Duodenal mucosa (tissue), 2 donors: ENCODE data around the gene HOXB13.

Experiments
- H3K27ac ChIP-seq: one replicate; pipeline ENCODE4 v1.7.0; 2013; ENCODE audit warnings: low read depth, low read length
- H3K27me3 ChIP-seq, 2 donors: one replicate each; pipeline ENCODE4 v1.7.0; 2013; ENCODE audit warnings: low read length in 2 of 2, control low read depth in 1 of 2; ENCODE audit not compliant: insufficient read depth in 2 of 2, control insufficient read depth in 1 of 2
- H3K36me3 ChIP-seq, 2 donors: one replicate each; pipeline ENCODE4 v1.7.0; 2013; ENCODE audit warnings: low read length in 2 of 2, control low read depth in 1 of 2; ENCODE audit not compliant: insufficient read depth in 2 of 2, control insufficient read depth in 1 of 2
- H3K4me1 ChIP-seq, 2 donors: one replicate each; pipeline ENCODE4 v1.7.0; 2013; ENCODE audit warnings: low read length in 2 of 2, control low read depth in 1 of 2; ENCODE audit not compliant: insufficient read depth in 2 of 2, control insufficient read depth in 1 of 2
- H3K4me3 ChIP-seq, 2 donors: one replicate each; pipeline ENCODE4 v1.7.0; 2013; ENCODE audit warnings: low read length in 2 of 2, low read depth in 1 of 2
- H3K9ac ChIP-seq, 2 donors: one replicate each; pipeline ENCODE4 v1.7.0; 2013; ENCODE audit warnings: low read length in 2 of 2, low read depth in 1 of 2
- H3K9me3 ChIP-seq, 2 donors: one replicate each; pipeline ENCODE4 v1.7.0; 2013; ENCODE audit warnings: low read length in 2 of 2, control low read depth in 1 of 2; ENCODE audit not compliant: control insufficient read depth in 1 of 2

Gene HOXB13

GRCh38 chr17:48704361-48705248 lies 23.9 kb downstream of the HOXB13 start:
- no peak overlapping the region for H3K4me3 ChIP-seq
- H3K27ac ChIP-seq, result no peak overlapping the region
- no peaks in the 10 kb centered on the region for H3K4me1 ChIP-seq
- no peaks in the 10 kb centered on the region for H3K36me3 ChIP-seq
- peaks cover 45 to 49% of the 10 kb centered on the region in 2 donors for H3K27me3 ChIP-seq
- no peaks in the 10 kb centered on the region for H3K9me3 ChIP-seq
- H3K9ac ChIP-seq, result no peak overlapping the region

DNA sequence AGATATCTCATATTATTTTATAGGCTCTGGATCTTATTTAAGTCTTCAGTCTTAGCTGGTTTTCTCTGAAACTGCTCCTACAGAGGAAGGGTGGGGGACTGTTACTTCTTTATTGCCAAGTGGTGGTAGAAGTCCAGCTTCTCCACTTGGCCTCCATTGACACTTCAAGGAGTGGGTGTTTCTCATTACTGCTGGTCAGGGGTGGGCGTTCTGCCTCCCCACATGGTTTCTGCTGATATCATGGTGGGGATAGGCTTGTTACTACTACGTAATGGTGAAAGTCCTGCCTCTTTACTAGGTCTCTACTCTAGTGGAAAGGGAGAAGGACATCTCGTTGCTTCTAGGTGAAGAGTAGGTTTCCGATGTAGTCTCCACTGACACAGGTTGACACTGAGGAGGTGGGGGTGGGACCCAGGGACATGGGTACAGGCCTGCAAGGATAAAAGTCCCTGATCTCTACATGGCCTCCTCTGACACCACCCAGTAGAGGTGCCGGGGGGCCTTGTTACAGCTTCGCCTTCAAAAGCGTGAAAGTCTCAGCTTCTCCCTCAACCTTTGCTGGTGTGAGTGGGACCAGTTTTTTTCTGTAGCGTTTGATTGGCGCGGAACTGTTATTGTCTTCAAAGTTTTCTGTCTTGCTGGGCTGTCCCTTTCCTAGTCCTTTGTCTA lies 26.6 kb downstream of the HOXB13 start:
- Histone ChIP-seq H3K4me3 (no peak overlapping the region), H3K9ac (no peak overlapping the region), H3K9me3 (no peaks in the 10 kb centered on the region), H3K4me1 (no peaks in the 10 kb centered on the region), H3K36me3 (no peaks in the 10 kb centered on the region), H3K27me3 (peaks cover 39 to 49% of the 10 kb centered on the region in 2 donors), H3K27ac (no peak overlapping the region)

DNA sequence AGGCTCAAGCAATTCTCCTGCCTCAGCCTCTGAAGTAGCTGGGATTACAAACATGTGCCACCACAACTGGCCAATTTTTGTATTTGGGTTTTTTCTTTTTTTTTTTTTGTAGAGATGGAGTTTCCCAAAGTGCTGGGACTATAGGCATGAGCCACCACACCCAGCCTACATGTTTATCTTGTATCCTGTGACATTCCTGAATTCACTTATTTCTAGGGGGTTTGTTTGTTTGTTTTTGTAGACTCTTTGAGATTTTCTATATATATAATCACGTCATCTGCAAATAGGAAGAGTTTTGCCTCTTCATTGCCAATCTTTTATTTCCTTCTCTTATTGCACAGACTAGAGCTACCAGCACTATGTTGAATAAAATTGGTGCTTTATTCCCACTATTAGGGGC lies 35.4 kb downstream of the HOXB13 start:
- Histone ChIP-seq H3K27ac (no peak overlapping the region), H3K9ac (no peak overlapping the region), H3K4me3 (no peak overlapping the region), H3K36me3 (no peaks in the 10 kb centered on the region), H3K27me3 (peaks cover 9 to 20% of the 10 kb centered on the region in 2 donors), H3K9me3 (peaks cover 3% of the 10 kb centered on the region in 2 donors), H3K4me1 (no peaks in the 10 kb centered on the region)

GRCh38 chr17:48692049-48692448 lies 36.5 kb downstream of the HOXB13 start:
- Histone ChIP-seq H3K9me3 (peaks cover 3% of the 10 kb centered on the region in 2 donors), H3K4me1 (no peaks in the 10 kb centered on the region), H3K27me3 (peaks cover 14 to 15% of the 10 kb centered on the region in 2 donors), H3K27ac (no peak overlapping the region), H3K36me3 (no peaks in the 10 kb centered on the region), H3K4me3 (no peak overlapping the region), H3K9ac (no peak overlapping the region)

GRCh38 chr17:48690655-48691054 lies 37.9 kb downstream of the HOXB13 start:
- Histone ChIP-seq H3K27me3 (peaks cover 7 to 15% of the 10 kb centered on the region in 2 donors), H3K9ac (no peak overlapping the region), H3K27ac (no peak overlapping the region), H3K9me3 (peaks cover 3% of the 10 kb centered on the region in 2 donors), H3K4me1 (no peaks in the 10 kb centered on the region), H3K36me3 (no peaks in the 10 kb centered on the region), H3K4me3 (no peak overlapping the region)

DNA sequence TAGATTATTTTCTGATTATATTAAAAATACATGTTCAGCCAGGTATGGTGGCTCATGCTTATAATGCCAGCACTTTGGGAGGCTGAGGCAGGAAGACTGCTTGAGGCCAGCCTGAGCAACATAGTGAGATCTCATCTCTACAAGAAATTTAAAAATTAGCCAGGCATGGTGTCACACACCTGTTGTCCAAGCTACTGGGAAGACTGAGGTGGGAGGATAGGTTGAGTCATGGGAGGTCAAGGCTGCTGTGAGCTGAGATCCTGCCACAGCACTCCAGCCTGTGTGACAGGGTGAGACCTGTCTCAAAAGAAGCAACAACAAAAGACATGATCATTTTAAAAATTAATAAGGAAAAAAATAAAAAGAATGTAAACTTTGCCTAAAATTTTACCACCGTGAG lies 46.9 kb downstream of the HOXB13 start:
- Histone ChIP-seq H3K27ac (no peak overlapping the region), H3K36me3 (no peaks in the 10 kb centered on the region), H3K4me1 (peaks cover 0 to 4% of the 10 kb centered on the region in 2 donors), H3K4me3 (no peak overlapping the region), H3K9ac (no peak overlapping the region), H3K9me3 (no peaks in the 10 kb centered on the region), H3K27me3 (peaks cover 8 to 15% of the 10 kb centered on the region in 2 donors)

DNA sequence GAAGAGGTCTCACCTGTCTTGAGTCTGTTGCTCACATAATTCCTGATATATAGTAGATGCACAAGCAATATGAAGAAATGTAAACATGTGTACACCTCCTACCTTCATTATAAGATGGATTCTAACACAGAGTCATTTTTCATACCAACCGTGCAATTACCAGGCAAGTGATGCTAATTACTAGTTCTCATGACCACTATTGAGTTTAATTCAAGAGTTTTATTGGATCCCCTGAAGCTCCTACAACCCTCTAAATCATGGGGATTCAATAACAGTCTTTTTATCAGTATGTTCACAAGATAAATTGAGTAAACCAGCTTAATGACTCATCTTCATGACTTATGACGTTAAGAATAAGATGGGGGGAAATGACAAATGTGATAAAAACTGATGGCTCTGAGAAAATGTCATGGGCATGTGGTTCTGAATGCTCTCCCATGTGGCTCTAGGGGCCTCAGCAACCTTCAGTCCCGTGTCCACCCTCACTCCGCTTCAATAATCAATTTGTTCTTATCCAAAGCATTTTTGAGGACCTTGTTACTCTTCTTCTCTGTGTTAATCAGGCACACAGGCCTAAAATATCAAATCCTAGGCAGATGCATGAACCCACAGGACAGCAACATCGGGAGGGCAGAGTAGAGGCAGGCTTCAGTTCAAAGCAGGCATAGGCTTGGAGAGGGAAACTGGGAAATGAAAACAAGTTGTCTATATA lies 49.0 kb downstream of the HOXB13 start:
- peaks cover 0 to 4% of the 10 kb centered on the region in 2 donors for H3K4me1 ChIP-seq
- no peaks in the 10 kb centered on the region for H3K36me3 ChIP-seq
- no peak overlapping the region for H3K9ac ChIP-seq
- H3K4me3 ChIP-seq, result no peak overlapping the region
- H3K27ac ChIP-seq, result no peak overlapping the region
- H3K27me3 ChIP-seq, result peaks cover 8 to 22% of the 10 kb centered on the region in 2 donors
- H3K9me3 ChIP-seq, result no peaks in the 10 kb centered on the region

GRCh38 chr17:48678141-48678971 lies 50.2 kb downstream of the HOXB13 start:
- peaks cover 0 to 4% of the 10 kb centered on the region in 2 donors for H3K4me1 ChIP-seq
- no peaks in the 10 kb centered on the region for H3K36me3 ChIP-seq
- no peak overlapping the region for H3K27ac ChIP-seq
- peak overlapping the region in 1 of 2 donors; percentile 16 for H3K4me3 ChIP-seq
- peaks cover 8 to 22% of the 10 kb centered on the region in 2 donors for H3K27me3 ChIP-seq
- H3K9me3 ChIP-seq, result no peaks in the 10 kb centered on the region
- H3K9ac ChIP-seq, result no peak overlapping the region

GRCh38 chr17:48676963-48677558 lies 51.5 kb downstream of the HOXB13 start:
- Histone ChIP-seq H3K4me3 (no peak overlapping the region), H3K9ac (no peak overlapping the region), H3K27me3 (peaks cover 2 to 25% of the 10 kb centered on the region in 2 donors), H3K9me3 (no peaks in the 10 kb centered on the region), H3K4me1 (peaks cover 0 to 4% of the 10 kb centered on the region in 2 donors), H3K36me3 (no peaks in the 10 kb centered on the region), H3K27ac (no peak overlapping the region)
